Measurements from ENCODE around the gene XIRP2.

GRCh38 chr2:167293172-167293781 is 405.0 kb downstream of the XIRP2 start:
- TF ChIP-seq, protein P1, sequence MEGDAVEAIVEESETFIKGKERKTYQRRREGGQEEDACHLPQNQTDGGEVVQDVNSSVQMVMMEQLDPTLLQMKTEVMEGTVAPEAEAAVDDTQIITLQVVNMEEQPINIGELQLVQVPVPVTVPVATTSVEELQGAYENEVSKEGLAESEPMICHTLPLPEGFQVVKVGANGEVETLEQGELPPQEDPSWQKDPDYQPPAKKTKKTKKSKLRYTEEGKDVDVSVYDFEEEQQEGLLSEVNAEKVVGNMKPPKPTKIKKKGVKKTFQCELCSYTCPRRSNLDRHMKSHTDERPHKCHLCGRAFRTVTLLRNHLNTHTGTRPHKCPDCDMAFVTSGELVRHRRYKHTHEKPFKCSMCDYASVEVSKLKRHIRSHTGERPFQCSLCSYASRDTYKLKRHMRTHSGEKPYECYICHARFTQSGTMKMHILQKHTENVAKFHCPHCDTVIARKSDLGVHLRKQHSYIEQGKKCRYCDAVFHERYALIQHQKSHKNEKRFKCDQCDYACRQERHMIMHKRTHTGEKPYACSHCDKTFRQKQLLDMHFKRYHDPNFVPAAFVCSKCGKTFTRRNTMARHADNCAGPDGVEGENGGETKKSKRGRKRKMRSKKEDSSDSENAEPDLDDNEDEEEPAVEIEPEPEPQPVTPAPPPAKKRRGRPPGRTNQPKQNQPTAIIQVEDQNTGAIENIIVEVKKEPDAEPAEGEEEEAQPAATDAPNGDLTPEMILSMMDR (IDR thresholded peaks at IDR 0.05): no peak
- no peak for TF ChIP-seq POLR2A (IDR thresholded peaks at IDR 0.05)
